ENCODE results near the gene PLIN1. TPM values are rescaled to one million over a fixed set of nuclear protein-coding genes. Genes with fewer than 3 reads are reported as not detected.

Gene PLIN1
- total and polyA plus RNA-seq, 10 donors = 0.61 to 1.8 (median 0.96) TPM

DNA sequence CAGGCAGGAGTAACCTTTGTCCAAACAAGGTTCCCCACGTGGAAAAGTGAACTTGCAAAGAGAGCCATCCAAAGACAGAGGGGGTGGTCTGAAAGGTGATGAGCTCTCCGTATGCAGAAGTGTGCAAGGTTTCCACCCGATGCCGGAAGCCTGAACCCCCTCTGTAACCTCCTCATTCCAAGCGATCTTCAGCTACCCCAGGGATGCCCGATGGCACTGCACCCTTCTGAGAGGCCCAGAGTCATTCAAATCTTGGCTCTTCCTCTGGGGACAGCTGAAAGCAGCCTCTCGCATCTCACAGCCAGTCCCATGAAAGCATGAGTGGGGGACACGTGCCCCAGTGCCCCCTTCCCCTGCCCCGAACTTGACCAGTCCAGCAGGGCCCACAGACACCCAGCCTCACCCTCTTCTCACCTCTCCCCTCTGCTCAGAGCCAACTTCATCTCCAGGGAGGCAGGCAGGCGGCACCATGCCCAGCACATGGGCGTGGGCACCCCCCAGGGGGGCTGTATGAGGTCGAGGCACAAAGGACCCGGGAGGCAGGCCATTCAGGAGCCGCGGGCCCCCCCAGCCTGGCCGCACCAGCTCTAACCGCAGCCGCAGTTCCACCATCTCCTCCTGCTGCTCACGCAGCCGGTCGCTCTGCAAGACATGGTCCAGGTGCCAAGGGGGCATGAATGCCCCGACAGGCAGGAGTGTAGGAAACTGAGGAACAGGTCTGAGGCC, 32.6 kb downstream of the PLIN1 start:
- intact Hi-C loops (cut with DNase I; ENCODE audit: low total_unique reads) = no loop called here
- Histone ChIP-seq H3K4me1 (peaks cover 0 to 5% (median 0%) of the 10 kb centered on the region in 6 donors), H3K27me3 (replicated peaks in 1 of 7) (peaks cover 0 to 14% (median 0%) of the 10 kb centered on the region in 7 donors), H3K9me3 (no peaks in the 10 kb centered on the region), H3K27ac (no peak overlapping the region), H3K36me3 (no peaks in the 10 kb centered on the region), H3K4me3 (no peak overlapping the region)
- no peak for TF ChIP-seq POLR2A (IDR thresholded peaks at IDR 0.05)
- TF ChIP-seq, protein P1, sequence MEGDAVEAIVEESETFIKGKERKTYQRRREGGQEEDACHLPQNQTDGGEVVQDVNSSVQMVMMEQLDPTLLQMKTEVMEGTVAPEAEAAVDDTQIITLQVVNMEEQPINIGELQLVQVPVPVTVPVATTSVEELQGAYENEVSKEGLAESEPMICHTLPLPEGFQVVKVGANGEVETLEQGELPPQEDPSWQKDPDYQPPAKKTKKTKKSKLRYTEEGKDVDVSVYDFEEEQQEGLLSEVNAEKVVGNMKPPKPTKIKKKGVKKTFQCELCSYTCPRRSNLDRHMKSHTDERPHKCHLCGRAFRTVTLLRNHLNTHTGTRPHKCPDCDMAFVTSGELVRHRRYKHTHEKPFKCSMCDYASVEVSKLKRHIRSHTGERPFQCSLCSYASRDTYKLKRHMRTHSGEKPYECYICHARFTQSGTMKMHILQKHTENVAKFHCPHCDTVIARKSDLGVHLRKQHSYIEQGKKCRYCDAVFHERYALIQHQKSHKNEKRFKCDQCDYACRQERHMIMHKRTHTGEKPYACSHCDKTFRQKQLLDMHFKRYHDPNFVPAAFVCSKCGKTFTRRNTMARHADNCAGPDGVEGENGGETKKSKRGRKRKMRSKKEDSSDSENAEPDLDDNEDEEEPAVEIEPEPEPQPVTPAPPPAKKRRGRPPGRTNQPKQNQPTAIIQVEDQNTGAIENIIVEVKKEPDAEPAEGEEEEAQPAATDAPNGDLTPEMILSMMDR (IDR thresholded peaks at IDR 0.05 in 8 of 11, conservative IDR thresholded peaks at IDR 0.05 in 3 of 11) = no peak
- no peak for TF ChIP-seq POLR2AphosphoS5 (IDR thresholded peaks at IDR 0.05)
- 80 to 95% (median 89%) methylated on average over 8 to 22 of the region's 22 CpGs for WGBS, 5 donors
- no peak for DNase-seq

DNA sequence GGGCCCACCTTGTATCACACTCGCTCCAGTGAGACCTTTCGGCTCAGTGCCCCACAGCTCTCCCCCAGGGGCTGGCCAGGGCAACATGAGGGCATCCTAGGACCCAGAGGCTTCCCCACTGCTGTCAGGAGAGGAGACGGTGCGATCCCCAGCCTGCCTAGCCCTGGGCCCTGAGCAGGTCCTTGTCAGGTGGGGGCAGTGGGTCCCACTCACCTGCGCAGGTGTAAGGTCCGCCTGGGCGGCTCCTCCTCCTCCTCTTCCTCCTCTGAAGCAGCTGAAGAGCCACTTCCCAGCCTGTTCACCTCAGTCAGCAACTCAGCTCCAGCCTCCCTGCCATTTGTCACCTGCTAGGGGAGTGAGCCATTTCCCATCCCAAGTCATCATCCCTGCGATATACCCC, 33.5 kb downstream of the PLIN1 start:
- Histone ChIP-seq H3K27me3 (replicated peaks in 1 of 7) (peaks cover 0 to 14% (median 0%) of the 10 kb centered on the region in 7 donors), H3K27ac (no peak overlapping the region), H3K4me3 (no peak overlapping the region), H3K36me3 (no peaks in the 10 kb centered on the region), H3K4me1 (peaks cover 0 to 5% (median 0%) of the 10 kb centered on the region in 6 donors), H3K9me3 (no peaks in the 10 kb centered on the region)
- intact Hi-C loops (cut with DNase I; ENCODE audit: low total_unique reads) = no loop called here
- 88 to 96% (median 93%) methylated on average over 4 to 8 of the region's 8 CpGs for WGBS, 5 donors
- no peak for TF ChIP-seq POLR2AphosphoS5 (IDR thresholded peaks at IDR 0.05)
- TF ChIP-seq, protein P1 (IDR thresholded peaks at IDR 0.05 in 8 of 11, conservative IDR thresholded peaks at IDR 0.05 in 3 of 11) = no peak
- no peak for TF ChIP-seq POLR2A (IDR thresholded peaks at IDR 0.05)
- DNase-seq = no peak

DNA sequence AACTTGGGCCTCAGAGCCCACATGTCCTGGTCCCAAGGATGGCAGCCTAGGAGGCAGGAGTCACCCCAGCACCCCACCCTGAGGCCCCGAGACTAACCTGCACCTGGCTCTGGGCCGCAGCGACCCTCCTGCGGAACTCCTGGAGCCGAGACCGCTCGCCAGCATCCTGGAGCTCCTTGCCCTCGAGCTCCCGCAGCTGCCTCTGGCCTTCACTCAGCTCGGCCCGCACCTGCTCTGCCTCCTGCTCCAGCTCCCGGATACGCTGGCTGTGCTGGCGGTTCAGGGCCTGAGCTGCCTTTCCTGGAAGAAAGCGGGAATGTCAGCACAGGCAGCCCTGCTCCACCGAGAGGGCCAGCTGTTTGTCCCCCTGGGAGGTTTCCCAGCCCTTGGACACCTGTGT, 37.1 kb downstream of the PLIN1 start:
- Histone ChIP-seq H3K27ac (no peak overlapping the region), H3K27me3 (replicated peaks in 1 of 7) (peaks cover 0 to 6% (median 0%) of the 10 kb centered on the region in 7 donors), H3K4me1 (peaks cover 0 to 2% (median 0%) of the 10 kb centered on the region in 6 donors), H3K4me3 (no peak overlapping the region), H3K9me3 (no peaks in the 10 kb centered on the region), H3K36me3 (no peaks in the 10 kb centered on the region)
- TF ChIP-seq POLR2A (IDR thresholded peaks at IDR 0.05) = no peak
- TF ChIP-seq POLR2AphosphoS5 (IDR thresholded peaks at IDR 0.05) = no peak
- TF ChIP-seq, protein P1 (IDR thresholded peaks at IDR 0.05 in 8 of 11, conservative IDR thresholded peaks at IDR 0.05 in 3 of 11) = no peak
- DNase-seq = no peak
- intact Hi-C loops (cut with DNase I; ENCODE audit: low total_unique reads) = no loop called here
- 93 to 97% (median 96%) methylated on average over 9 to 16 of the region's 16 CpGs for WGBS, 5 donors

DNA sequence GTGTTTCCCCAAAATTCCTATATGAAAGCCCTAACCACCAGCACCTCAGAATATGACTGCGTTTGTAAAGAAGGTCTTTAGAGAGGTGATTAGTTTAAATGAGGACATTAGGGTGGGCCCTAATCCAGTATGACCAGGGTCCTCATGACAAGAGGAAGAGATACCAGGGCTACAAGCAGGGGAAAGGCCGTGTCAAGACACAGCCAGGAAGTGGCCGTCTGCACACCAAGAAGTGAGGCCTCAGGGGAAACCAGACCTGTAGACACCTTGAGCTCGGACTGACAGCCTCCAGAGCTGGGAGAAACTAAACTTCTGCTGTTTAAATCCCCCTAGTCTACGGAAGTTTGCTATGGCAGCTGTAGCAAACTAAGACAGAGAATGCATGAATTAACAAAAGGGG, 38.1 kb downstream of the PLIN1 start:
- Histone ChIP-seq H3K27me3 (replicated peaks in 1 of 7) (no peaks in the 10 kb centered on the region), H3K4me3 (no peak overlapping the region), H3K36me3 (no peaks in the 10 kb centered on the region), H3K27ac (no peak overlapping the region), H3K9me3 (no peaks in the 10 kb centered on the region), H3K4me1 (no peaks in the 10 kb centered on the region)
- intact Hi-C loops (cut with DNase I; ENCODE audit: low total_unique reads) = no loop called here
- 58 to 73% (median 64%) methylated on average over 5 of the region's 5 CpGs for WGBS, 5 donors
- TF ChIP-seq POLR2A (IDR thresholded peaks at IDR 0.05) (no peak), POLR2AphosphoS5 (IDR thresholded peaks at IDR 0.05) (no peak)
- TF ChIP-seq, protein P1 (IDR thresholded peaks at IDR 0.05 in 8 of 11, conservative IDR thresholded peaks at IDR 0.05 in 3 of 11) = no peak
- no peak for DNase-seq
